ENCODE measurements around the gene OPN1MW.
"Not testable (repeated sequence)": the region's sequence is repeated elsewhere in the genome, so short reads cannot be mapped to it uniquely, and the experiment has no call there.

Gene OPN1MW

DNA sequence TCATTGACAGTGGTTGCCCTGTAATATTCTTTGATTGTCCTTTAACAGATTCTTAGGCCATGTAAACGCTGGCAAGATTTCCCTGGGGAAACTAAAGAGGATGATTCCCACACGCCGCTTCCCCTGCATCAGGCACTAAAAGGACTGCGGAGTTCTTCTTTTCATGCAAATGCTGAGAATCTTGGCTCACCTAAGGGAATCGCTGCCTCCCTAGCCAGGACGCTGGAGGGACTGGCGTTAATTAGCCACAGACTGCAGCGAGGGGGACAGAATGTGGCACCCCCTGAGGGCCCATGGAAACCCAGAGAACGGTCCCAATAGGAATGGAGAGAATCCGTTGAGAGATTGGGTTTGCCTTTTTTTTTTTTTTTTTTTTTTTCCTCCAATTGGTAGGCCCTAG is 29.1 kb downstream of the OPN1MW start:
- DNase-seq = not testable (repeated sequence)

DNA sequence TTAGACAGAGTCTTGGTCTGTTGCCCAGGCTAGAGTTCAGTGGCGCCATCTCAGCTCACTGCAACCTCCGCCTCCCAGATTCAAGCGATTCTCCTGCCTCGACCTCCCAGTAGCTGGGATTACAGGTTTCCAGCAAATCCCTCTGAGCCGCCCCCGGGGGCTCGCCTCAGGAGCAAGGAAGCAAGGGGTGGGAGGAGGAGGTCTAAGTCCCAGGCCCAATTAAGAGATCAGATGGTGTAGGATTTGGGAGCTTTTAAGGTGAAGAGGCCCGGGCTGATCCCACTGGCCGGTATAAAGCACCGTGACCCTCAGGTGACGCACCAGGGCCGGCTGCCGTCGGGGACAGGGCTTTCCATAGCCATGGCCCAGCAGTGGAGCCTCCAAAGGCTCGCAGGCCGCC is 37.1 kb downstream of the OPN1MW start, which contains the start of gene OPN1MW2:
OPN1MW2 (plus strand) TSS at position 301 of the 400 bp plus-strand sequence; CDS start at position 361, 60 bp downstream.
- not testable (repeated sequence) for DNase-seq

DNA sequence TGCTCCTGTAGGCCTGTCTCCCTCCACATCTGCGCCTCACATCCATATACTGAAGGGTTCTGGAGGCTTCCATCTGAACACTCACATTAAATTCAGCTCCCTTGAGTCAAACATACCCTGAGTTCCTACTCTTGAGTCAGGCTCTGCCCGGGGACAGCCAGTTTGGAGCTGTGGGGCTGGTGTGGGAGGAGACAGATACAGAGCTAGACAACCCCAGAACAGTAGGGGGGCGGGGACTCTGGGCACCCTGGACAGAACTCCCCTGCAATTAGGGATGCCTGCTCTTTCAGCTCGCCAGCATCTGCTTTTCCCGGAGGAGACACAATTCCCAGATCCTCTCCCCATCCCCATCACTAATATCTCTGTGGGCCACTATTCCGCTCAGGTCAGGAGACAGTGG is 42.9 kb downstream of the OPN1MW start:
- DNase-seq = not testable (repeated sequence)

DNA sequence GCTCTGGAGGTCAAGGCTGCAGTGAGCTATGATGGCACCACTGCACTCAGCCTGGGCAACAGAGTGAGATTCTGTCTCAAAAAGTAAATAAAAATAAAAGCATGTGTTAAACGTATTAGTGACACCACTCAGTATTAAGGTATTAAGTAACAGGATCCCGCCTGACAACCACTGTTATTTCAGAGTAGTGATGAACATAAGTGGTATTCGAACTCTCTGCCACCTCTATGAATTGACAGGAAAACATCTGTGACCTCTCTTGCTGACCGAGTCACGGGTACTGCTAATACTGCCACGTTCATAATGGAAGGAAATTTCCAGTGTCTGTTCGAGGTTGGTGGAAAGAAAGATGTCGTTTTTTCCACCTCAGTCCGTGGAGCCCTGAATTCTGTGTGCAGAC is 44.3 kb downstream of the OPN1MW start:
- not testable (repeated sequence) for DNase-seq

DNA sequence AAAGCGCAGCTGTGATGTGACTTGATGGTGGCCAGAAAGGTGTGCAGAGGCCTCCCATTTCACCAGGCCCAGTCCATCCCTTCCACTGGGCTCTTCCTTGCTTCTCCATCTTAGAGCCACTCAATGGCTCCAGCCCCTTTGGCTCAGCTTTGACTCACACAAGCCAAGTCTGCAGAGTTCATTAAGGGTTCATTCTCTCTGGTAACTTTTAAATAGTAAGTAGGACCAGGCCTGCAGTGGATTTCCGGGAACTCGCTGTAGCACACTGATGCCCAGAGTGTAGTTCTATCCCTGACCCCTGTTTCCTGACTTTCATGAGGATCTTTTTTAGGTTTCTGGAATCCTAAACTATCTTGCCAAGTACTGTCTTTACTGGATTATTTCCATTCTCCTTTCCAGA is 49.0 kb downstream of the OPN1MW start:
- not testable (repeated sequence) for DNase-seq

DNA sequence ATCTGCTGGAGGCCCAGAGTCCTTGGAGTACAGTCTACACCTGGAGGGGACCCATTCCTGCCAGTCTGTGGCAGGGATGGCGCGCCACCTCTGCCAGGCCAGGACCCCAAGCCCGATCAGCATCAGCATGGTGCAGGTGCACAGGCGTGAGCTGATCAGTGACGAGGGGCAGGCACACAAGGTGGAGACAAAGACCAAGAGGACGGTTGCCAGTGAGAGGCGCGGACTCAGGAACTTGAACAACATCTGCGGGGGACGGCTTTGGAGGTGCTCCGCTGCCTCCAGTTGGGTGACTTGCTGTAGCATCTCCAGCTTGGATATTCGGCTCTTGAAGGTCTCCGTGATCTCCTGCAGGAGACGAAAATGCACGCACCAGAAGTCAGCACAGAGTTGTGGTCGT is 51.2 kb downstream of the OPN1MW start:
- not testable (repeated sequence) for DNase-seq

DNA sequence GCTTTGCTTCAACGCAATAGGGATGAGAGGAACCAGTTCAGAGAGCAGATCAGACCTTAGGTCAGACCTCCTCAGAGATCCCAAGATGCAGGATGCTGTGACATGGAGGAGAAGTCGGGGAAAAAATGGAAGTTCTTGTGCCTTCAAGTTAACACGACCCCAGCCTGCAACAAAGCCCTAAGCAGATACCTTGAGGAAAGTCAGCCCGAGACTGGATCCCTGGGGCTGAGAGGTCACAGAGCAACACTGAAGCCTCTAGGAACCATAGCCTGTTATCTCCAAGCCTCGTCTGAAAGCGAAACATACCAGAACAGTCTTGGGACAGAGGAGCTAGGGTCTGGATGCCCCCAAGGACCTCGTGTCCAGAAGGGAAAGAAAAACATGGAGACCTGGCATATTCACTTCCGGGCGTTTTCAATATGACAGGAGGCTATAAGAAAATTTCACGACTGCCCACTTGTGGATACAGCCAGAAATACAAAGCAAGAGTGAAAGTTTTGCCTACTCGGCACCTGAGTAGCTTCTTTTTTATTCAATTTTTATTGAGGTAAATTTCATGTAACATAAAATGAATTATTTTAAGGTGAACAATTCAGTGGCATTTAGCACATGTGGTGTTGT is 56.7 kb downstream of the OPN1MW start:
- not testable (repeated sequence) for DNase-seq

DNA sequence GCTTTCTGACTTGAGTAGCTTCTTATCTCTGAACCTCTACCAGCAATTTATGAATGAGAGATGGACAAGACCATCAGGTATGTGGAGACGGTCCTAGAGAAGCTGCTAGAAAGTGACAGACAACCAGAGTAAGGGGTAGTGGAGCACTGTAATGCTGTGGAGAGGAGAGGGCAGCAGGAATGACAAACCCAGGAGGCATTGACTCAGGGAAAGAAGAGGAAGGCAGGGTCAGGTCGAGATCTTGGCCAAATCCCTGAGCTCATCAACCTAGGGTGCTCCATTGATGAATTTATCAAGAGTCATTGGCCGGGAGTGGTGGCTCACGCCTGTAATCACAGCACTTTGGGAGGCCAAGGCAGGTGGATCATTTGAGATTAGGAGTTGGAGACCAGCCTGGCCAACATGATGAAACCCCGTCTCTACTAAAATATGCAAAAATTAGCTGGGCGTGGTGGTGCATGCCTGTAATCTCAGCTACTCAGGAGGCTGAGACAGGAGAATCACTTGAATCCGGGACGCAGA is 57.6 kb downstream of the OPN1MW start:
- not testable (repeated sequence) for DNase-seq
